ENCODE data around the gene FAF1.

The FAF1 gene

DNA sequence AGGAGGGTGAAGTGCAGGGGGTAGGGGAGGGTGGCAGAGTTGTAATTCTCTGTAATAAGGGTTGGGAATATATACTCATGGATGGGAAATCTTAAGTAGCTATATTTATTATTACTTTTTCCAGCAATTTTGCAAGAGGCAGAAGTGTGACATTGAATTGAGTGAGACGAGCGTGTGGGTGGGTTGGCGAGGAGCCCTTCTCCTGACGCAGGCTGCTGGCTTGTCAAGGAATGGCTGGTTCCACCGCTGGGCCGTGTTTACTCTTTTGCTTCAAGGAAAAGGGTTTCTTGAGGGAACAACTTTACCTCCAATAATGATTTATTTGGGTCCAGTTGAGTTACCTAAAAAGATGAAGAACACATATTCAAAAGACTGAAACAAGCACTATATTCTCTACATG, 518.9 kb downstream of the FAF1 start:
- DNase-seq (ENCODE audit: low read depth in 2 of 3, low spot score in 1 of 3): no peak

DNA sequence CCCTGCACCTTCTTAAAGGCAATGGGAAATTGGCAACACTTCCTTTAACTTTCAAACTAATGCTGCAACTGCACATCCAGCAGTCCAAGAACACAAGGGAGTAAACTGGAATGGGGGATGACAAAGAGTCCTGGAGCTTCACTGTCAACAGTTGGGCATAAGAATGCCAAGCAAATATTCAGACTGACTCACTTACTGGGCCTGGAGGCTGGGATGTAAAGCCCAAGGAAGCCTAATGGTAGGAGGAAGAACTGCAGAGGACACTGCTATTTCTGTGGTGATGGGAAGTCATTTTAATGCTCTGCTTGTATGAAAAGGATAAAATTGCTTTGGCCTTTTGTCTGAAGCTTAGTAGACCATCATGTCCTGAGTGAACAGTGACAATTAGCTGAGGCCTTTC, 521.1 kb downstream of the FAF1 start:
- no peak for DNase-seq (ENCODE audit: low read depth in 2 of 3, low spot score in 1 of 3)

DNA sequence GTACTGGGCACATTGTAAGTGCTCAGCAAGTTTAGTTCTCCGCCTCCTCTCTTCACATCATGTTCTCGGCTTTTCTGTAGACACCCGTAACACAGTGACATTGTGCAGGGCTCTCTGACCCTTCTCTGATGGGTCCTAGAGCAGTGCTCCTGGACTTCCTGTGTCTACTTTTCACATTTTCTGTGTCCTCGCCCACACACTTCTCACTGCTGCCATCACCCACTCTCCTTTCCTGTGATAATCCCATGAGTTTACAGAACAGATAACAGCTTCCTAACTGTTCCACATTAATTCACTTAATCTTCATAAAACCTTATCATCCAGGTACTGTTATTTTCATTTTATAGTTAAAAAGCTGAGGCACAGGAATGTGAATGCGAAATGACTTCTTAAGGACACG, 523.6 kb downstream of the FAF1 start:
- DNase-seq (ENCODE audit: low read depth in 2 of 3, low spot score in 1 of 3): no peak

- no peak for DNase-seq (ENCODE audit: low read depth in 2 of 3, low spot score in 1 of 3)
Measured at GRCh38 chr1:50430010-50430405, 530.1 kb downstream of the FAF1 start.

DNA sequence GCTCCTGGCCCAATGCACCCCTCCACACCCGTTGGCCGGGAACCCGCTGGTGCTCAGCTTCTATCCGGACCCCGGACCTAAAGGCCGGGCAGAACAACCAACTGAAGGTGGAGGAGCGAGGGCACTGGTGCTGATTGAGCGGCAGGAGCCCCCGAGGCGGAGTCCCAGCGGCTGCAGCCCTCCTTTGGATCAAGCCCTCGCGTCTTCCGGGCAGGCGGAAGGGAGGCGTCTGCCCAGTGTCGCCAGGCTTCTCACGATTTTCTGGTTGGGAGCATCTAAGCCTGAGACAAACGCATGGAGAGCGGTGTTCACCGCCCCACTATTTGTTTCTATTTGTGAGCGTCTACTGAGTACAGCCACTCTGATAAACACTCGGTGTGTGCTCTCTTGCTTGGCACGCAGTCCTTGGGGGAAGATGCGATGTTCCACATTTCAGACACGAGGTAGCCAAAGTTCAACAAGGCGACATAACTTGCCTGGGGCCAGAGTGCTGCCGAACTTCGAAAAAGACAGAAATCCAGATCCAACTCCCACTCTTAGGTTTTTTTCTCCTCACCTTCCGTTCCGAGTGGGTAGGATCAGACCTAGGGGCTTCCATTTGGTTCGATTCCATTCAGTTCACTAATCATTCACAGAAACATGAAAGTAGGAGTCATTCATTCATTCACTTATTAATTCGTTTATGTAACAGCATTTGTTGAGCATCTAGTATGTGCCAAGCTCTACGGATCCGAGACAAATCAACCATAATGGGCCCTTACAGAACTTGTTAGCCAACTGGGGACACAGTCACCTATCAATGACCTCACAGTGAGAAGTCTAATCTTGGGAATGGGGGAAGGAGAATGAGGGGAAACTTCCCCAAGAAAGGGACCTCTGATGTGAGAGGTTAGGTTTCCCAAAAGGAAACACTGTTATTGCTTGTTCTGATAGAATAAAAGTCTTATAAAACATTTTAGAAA, 532.0 kb downstream of the FAF1 start:
- DNase-seq (ENCODE audit: low read depth in 2 of 3, low spot score in 1 of 3): no peak

GRCh38 chr1:50427086-50427817, 532.8 kb downstream of the FAF1 start:
- no peak for DNase-seq (ENCODE audit: low read depth in 2 of 3, low spot score in 1 of 3)

DNA sequence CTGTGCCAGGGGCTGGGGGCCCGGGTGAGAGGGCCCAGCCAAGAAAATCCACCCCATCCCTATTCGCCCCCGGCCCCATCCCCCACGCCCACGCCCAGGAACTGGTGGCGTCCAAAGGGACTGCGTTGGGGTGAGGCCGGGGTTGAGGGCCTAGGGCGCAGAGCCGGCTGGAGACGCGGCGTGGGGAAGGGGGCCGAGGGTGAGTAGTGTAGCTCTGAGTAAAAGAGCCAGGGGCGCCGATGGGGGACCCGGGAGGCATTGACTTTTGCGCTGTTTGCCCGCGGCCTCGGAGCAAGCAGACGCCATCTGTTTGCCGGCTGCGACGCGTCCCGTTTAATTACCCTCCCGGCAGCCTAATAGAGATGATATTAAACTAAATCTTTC, 533.4 kb downstream of the FAF1 start:
- DNase-seq (ENCODE audit: low read depth in 2 of 3, low spot score in 1 of 3): no peak

DNA sequence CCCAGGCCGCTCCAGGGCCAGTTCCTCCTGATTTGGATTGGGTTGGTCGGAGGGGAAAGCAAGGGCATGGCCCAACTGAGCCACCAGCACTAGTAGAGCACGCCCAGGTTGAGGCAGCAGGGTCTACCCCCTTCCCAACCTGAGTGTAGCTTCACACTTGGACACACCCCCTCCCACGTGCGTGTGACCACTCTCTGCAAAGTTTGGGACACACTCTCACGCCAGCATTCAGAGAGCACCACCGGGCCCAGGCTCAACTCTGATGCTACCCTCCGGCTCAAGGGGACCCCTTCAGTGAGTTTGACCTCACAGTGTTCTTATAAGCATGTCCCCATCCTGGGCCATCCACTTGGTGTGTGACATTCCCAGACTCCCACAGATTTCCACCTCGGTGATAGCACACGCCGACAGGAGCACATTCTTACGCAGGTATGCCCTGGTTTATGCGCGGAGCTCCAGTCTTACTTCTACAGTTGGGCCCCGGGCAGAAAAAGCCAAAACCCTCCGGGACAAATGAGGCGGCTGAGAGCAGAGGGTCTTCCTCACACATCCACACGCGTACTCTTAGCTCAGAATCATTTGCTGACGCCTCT, 533.9 kb downstream of the FAF1 start:
- DNase-seq (ENCODE audit: low read depth in 2 of 3, low spot score in 1 of 3): no peak

- no peak for DNase-seq (ENCODE audit: low read depth in 2 of 3, low spot score in 1 of 3)
Measured at GRCh38 chr1:50425376-50426107, 534.5 kb downstream of the FAF1 start.

DNA sequence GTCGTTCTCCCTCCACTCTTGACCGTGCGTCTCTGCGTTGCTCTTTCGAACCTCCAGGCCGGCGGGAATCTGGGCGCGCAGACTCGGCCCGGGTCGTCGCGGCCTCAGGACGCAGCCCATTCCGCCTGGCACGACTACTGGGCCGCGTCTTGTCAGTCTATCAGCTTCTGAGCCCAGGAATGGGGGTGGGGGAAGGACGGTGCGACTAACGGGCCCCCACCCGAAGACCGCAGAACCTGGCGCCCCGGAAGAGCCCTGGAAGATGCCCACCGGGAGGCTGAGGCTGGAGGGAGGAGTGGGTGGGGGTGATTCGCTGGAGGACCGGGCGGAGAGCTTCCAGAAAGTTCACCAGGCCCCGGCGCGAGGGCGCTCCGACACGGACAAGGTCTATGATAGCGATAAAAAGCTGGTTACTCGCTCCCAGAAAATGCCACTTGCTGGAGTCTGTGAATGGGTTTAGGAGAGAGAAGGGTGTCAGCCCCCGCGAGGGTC, 535.1 kb downstream of the FAF1 start:
- DNase-seq (ENCODE audit: low read depth in 2 of 3, low spot score in 1 of 3): no peak

- DNase-seq (ENCODE audit: low read depth in 2 of 3, low spot score in 1 of 3): no peak
Measured at GRCh38 chr1:50424045-50424883, 535.8 kb downstream of the FAF1 start.

DNA sequence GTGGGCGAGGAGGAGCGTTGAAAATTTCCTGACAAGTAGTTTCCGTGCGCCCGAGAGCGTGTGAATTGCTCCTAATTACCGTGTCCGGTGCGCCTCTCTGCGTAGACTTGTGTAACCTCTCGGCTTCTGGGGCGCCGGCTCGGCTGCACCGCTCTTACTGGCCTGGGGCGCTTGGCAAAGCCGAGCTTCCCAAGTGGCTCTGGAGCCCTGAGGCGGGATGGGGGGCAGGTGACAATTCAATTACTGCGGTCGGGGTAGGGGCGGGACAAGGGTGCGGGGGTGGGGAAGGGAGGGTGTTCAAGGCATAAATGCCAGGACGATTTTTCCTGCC, 536.4 kb downstream of the FAF1 start:
- DNase-seq (ENCODE audit: low read depth in 2 of 3, low spot score in 1 of 3): no peak

DNA sequence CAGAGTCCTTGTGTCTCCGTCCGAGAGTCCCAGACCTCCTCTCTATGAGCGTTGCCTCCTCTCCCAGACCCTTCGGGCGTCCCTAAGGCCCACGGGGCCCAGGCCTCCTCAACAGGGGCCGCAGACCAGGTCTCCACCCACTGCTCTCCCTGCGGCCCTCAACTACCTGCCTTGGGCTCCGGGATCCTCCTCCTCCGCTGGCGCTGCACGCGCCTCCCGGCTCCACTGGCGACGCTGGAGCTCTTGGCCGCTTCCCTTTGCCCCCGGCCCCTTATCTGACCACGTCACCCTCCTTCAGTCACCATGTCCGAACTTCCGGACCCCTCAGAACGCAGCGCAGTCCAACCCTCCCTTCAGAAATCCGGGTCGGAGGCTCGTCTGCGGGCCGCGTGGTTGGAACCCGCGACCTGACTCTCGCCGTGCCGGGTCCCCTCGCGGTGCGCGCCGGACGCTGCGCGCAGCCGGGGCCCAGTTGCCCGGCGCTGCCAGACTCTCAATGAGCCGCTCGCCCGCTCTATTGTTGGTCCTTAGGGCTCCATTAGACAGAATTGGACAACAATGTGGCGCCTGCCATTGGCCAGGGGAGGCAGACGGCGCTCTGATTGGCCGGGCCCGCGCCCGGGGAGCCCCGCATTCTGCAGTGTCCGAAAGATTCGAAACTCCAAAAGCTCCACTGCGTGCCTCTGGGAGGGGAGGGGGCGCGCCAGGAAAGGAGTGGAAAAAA, 537.0 kb downstream of the FAF1 start, which contains the start of gene DMRTA2:
DMRTA2 (minus strand) TSS at position 498 of the 724 bp plus-strand sequence. CDS start 1,907 bp downstream, outside the sequence.
- no peak for DNase-seq (ENCODE audit: low read depth in 2 of 3, low spot score in 1 of 3)

GRCh38 chr1:50422675-50422945, 537.5 kb downstream of the FAF1 start:
- no peak for DNase-seq (ENCODE audit: low read depth in 2 of 3, low spot score in 1 of 3)

DNA sequence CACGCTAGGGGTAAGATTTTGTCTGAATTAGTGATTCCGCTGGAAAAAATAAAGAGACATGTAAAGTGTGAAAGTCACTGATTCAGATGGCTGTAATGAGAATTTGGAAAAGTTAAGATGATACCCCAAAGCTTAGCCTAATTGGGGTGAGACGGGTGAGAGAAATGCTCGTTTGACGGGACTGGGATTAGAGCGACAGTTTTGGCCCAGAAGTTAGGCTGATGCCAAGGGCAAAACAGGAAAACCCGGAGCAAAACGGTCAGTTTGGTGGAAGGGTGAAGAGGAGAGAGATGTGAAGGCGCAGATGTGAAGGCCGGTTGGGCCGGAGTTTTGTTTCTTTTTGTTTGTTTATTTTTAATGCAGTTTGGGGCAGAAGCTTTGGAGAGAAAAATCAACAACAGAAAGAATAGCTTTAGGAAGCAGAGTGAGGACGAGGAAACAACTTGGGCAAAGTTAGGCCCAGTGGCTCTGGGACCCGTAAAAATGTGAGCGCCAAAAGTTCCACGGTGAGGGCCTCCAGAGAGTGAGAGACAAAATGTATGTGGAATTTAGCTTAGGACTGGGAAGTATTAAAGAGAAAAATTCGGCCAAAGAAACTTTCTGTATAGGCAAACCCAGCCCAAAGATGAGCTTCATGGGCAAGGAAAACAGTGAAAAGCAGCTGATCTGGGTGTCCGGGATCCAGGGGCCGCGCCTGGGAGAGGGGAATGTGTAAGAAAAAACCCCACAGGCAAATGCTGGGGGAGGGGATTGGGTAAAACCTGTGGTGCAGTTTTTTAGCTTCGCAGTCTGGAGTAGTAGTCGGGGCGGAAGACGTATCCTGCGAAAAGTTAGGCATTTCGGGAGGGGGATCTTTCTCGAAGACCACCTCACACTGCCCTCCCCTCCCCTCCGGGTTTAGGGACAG, 538.0 kb downstream of the FAF1 start:
- DNase-seq (ENCODE audit: low read depth in 2 of 3, low spot score in 1 of 3): no peak

DNA sequence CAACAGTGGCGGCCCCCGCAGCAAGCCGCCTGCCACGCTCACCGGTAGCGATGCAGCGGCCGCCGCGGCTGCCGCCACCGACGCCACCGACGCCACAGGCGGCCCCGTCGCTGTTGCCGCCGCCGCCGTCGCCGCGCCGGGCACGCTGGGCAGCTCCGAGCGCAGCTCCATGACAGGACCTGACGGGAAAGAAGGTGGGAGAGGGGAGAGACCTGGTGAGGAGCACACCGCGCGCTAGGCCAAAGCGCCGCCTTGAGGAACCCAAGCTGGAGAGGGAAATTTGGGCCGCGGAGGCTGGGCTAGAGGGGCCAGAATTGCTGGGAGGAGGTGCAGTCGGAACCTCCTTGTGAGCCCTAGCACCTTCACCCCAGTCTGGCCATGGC, 538.7 kb downstream of the FAF1 start:
- DNase-seq (ENCODE audit: low read depth in 2 of 3, low spot score in 1 of 3): no peak

DNA sequence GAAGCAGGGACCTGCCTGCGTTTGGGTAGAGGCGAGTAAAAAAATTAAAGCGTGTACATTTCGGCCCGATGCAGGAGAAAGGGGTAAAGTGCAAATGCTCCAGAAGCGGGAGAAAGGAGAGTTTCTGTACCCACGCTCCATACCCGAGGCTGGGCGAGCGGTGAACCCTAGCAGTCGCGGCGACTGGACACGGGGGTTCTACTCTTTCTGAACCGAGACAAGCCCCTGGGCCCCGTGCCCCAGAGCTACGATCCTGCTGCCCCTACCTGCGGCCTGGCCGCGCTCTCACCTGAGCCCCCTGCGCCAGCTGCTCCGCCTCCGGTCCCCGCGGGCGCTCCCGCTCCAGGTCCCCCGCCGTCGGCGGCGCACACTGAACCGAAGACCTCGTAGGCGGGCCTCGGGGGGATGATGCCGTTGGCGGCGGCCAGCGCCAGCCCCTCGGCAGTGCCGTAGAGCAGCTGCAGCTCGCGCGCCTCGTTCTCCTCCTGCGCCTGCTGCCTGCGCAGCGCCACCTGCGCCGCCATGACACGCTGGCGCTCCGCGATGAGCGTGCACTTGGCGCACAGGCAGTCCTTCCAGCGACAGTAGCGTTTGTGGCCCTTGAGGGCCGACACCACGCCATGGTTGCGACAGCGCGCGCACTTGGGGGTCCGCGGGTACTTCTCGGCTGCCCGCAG, 539.2 kb downstream of the FAF1 start:
- no peak for DNase-seq (ENCODE audit: low read depth in 2 of 3, low spot score in 1 of 3)

Data from stimulated activated CD4-positive, alpha-beta T cell treated with anti-CD3 and anti-CD28 coated beads, Interleukin-12 subunit alpha, Interleukin-12 subunit beta, amount 100 ng/mL, for 48 hours (primary cell).